NCI-H1417 treated with DMSO at 0.1 percent for 48 hours (cell line): ENCODE measurements around the gene FBXL14.

Source experiments
- DNase-seq: peaks from one replicate; lab custom pipeline; 2025; lab: John Stamatoyannopoulos, UW

FBXL14 gene

GRCh38 chr12:1594261-1595025 is at the start of gene FBXL14:
FBXL14 (minus strand) TSS chr12:1594581; CDS start chr12:1594066, 515 bp downstream.
- peak; percentile 51 for DNase-seq

GRCh38 chr12:1643905-1644533 is 49.6 kb upstream of the FBXL14 start:
- DNase-seq = no peak

GRCh38 chr12:1643043-1643442 is 48.7 kb upstream of the FBXL14 start:
- DNase-seq = no peak

GRCh38 chr12:1642513-1642912 is 48.1 kb upstream of the FBXL14 start:
- no peak for DNase-seq

GRCh38 chr12:1640328-1641234 is 46.2 kb upstream of the FBXL14 start:
- no peak for DNase-seq

GRCh38 chr12:1639538-1639937 is 45.2 kb upstream of the FBXL14 start:
- DNase-seq = no peak

- no peak for DNase-seq
These were observed 43.8 kb upstream of the FBXL14 start for GRCh38 chr12:1638203-1638602.

- DNase-seq = no peak
These were observed 41.1 kb upstream of the FBXL14 start for GRCh38 chr12:1635301-1636095.

- DNase-seq = no peak
These were observed 40.3 kb upstream of the FBXL14 start for GRCh38 chr12:1634590-1635191.

- DNase-seq = no peak
These were observed 39.8 kb upstream of the FBXL14 start for GRCh38 chr12:1634149-1634548.

GRCh38 chr12:1633459-1633858 is 39.1 kb upstream of the FBXL14 start:
- no peak for DNase-seq

GRCh38 chr12:1632702-1633101 is 38.3 kb upstream of the FBXL14 start:
- DNase-seq = no peak

GRCh38 chr12:1630827-1631591 is 36.6 kb upstream of the FBXL14 start:
- no peak for DNase-seq

GRCh38 chr12:1630133-1630826 is 35.9 kb upstream of the FBXL14 start:
- DNase-seq = no peak

- DNase-seq = no peak
These were observed 35.2 kb upstream of the FBXL14 start for GRCh38 chr12:1629338-1630132.

- DNase-seq = no peak
These were observed 34.4 kb upstream of the FBXL14 start, which contains the start of gene WNT5B for GRCh38 chr12:1628666-1629337. WNT5B (plus strand) TSS chr12:1629231; CDS start chr12:1631355, 2,124 bp downstream.

GRCh38 chr12:1622406-1622805 is 28.0 kb upstream of the FBXL14 start:
- no peak for DNase-seq

GRCh38 chr12:1620092-1620491 is 25.7 kb upstream of the FBXL14 start:
- no peak for DNase-seq
